Left ventricle myocardium inferior (tissue), 1 donor: Measurements from ENCODE around the gene GNLY. TPM values are rescaled to one million over a fixed set of nuclear protein-coding genes. Genes with fewer than 3 reads are reported as not detected.

ENCODE experiments used
- DNase-seq: peaks from one replicate; pipeline ENCODE4 v3.0.0-alpha.2; 2020
- H3K27ac ChIP-seq: fragments of 200-600 bp; replicated peaks from 2 replicates; pipeline ENCODE4 v1.8.0; 2021
- H3K27me3 ChIP-seq: fragments of 200-600 bp; 2 replicates; pipeline ENCODE4 v1.8.0; 2021; ENCODE audit warnings: low read depth
- H3K36me3 ChIP-seq: fragments of 200-600 bp; 2 replicates; pipeline ENCODE4 v1.8.0; 2021
- H3K4me1 ChIP-seq: fragments of 200-600 bp; 2 replicates; pipeline ENCODE4 v1.8.0; 2021
- H3K4me3 ChIP-seq: fragments of 200-600 bp; 2 replicates; pipeline ENCODE4 v1.8.0; 2021; ENCODE audit warnings: mild to moderate bottlenecking, moderate library complexity
- H3K9me3 ChIP-seq: fragments of 200-600 bp; replicated peaks from 2 replicates; pipeline ENCODE4 v1.8.0; 2021
- intact Hi-C: fragments of 100-400 bp; cut with micrococcal nuclease; formaldehyde crosslinking; loops from one replicate; pipeline ENCODE4 v1.11.0; 2022
- total RNA-seq: library from RNA; stranded (reverse); fragmentation: NEBNext Ultra II Directional; extraction: Animal tissue kit (Norgen Biotek cat#: 25700); gene quantifications from one replicate; pipeline ENCODE4 v1.2.1, GENCODE V29; 2021
- TF ChIP-seq, protein P1 (sequence below): fragments of 200-600 bp; IDR thresholded peaks from 2 replicates; pipeline ENCODE4 v1.8.0; 2021; ENCODE audit warnings: antibody characterized with exemption, mild to moderate bottlenecking, borderline replicate concordance
- donor health status: DM: no; HTN: yes; CAD: no; lungs with severe emphysema.

The GNLY gene
- total RNA-seq, 1 donor from 2014 or later: 1.5 TPM

GRCh38 chr2:85698880-85699254, 4.7 kb downstream of the GNLY start:
- Histone ChIP-seq H3K9me3 (no peaks in the 10 kb centered on the region), H3K27ac (no peak overlapping the region), H3K27me3 (no peaks in the 10 kb centered on the region), H3K36me3 (no peaks in the 10 kb centered on the region), H3K4me1 (no peaks in the 10 kb centered on the region), H3K4me3 (no peak overlapping the region)
- intact Hi-C loops: no loop called here
- no peak for DNase-seq
- TF ChIP-seq, protein P1, sequence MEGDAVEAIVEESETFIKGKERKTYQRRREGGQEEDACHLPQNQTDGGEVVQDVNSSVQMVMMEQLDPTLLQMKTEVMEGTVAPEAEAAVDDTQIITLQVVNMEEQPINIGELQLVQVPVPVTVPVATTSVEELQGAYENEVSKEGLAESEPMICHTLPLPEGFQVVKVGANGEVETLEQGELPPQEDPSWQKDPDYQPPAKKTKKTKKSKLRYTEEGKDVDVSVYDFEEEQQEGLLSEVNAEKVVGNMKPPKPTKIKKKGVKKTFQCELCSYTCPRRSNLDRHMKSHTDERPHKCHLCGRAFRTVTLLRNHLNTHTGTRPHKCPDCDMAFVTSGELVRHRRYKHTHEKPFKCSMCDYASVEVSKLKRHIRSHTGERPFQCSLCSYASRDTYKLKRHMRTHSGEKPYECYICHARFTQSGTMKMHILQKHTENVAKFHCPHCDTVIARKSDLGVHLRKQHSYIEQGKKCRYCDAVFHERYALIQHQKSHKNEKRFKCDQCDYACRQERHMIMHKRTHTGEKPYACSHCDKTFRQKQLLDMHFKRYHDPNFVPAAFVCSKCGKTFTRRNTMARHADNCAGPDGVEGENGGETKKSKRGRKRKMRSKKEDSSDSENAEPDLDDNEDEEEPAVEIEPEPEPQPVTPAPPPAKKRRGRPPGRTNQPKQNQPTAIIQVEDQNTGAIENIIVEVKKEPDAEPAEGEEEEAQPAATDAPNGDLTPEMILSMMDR: no peak

- Histone ChIP-seq H3K27me3 (no peaks in the 10 kb centered on the region), H3K27ac (no peak overlapping the region), H3K9me3 (no peaks in the 10 kb centered on the region), H3K4me3 (no peak overlapping the region), H3K36me3 (no peaks in the 10 kb centered on the region), H3K4me1 (no peaks in the 10 kb centered on the region)
- TF ChIP-seq, protein P1: no peak
- intact Hi-C loops: no loop called here
- no peak for DNase-seq
Observed at GRCh38 chr2:85699325-85699724, 5.2 kb downstream of the GNLY start.

- no peak for DNase-seq
- no peak overlapping the region for H3K4me3 ChIP-seq
- TF ChIP-seq, protein P1: no peak
- H3K27ac ChIP-seq: no peak overlapping the region
- no peaks in the 10 kb centered on the region for H3K9me3 ChIP-seq
- H3K27me3 ChIP-seq: no peaks in the 10 kb centered on the region
- no peaks in the 10 kb centered on the region for H3K36me3 ChIP-seq
- H3K4me1 ChIP-seq: peaks cover 20% of the 10 kb centered on the region
- intact Hi-C loops: loop anchor here (10.0 kb wide), 1 partner anchor 57 kb away; no protein-coding TSS in a partner anchor
Observed at GRCh38 chr2:85702172-85702571, 8.0 kb downstream of the GNLY start.

- intact Hi-C loops: loop anchor here (10.0 kb wide), 1 partner anchor 58 kb away; no protein-coding TSS in a partner anchor
- TF ChIP-seq, protein P1: no peak
Observed at GRCh38 chr2:85702800-85703199, 8.6 kb downstream of the GNLY start.

DNA sequence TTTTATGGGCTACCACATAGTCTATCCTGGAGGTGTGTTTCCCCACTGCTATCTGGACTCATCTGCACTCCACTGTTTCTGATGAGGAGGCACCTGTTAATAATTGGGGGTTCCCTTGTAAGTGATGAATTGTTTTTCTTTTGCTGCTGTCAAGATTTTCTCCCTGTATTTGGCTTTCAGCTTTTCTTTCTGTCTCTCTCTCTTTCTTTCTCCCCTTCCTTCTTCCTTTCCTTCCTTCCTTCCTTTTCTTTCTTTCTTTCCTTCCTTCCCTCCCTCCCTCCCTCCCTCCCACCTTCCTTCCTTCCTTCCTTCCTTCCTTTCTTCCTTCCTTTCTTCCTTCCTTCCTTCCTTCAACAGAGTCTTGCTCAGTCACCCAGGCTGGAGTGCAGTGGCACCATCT, 9.2 kb downstream of the GNLY start:
- no peak for DNase-seq
- H3K4me3 ChIP-seq: no peak overlapping the region
- no peak overlapping the region for H3K27ac ChIP-seq
- H3K4me1 ChIP-seq: peaks cover 31% of the 10 kb centered on the region
- no peaks in the 10 kb centered on the region for H3K9me3 ChIP-seq
- TF ChIP-seq, protein P1: no peak
- H3K36me3 ChIP-seq: no peaks in the 10 kb centered on the region
- intact Hi-C loops: loop anchor here (10.0 kb wide), 1 partner anchor 59 kb away; no protein-coding TSS in a partner anchor
- H3K27me3 ChIP-seq: no peaks in the 10 kb centered on the region

More at GRCh38 chr2:85702800-85703199, 8.6 kb downstream of the GNLY start:
- Histone ChIP-seq H3K27ac (no peak overlapping the region), H3K9me3 (no peaks in the 10 kb centered on the region), H3K36me3 (no peaks in the 10 kb centered on the region), H3K4me3 (no peak overlapping the region), H3K27me3 (no peaks in the 10 kb centered on the region), H3K4me1 (peaks cover 26% of the 10 kb centered on the region)
- DNase-seq: no peak

DNA sequence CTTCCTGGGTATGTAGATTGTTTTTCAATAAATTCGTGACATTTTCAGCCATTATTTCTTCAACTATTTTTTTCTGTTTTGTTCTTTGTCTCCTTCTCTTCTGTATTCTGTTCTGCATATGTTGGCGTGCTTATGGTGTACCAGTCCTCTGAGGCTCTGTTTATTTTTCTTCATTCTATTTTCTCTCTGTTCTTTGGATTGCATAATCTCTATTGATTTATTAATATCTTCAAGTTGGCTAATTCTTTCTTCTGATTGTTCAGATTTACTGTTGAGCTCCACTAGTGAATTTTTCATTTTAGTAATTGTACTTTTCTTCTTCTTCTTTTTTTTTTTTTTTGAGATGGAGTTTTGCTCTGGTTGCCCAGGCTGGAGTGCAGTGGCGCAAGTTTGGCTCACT, 9.9 kb downstream of the GNLY start:
- Histone ChIP-seq H3K27me3 (no peaks in the 10 kb centered on the region), H3K9me3 (no peaks in the 10 kb centered on the region), H3K4me3 (no peak overlapping the region), H3K4me1 (peaks cover 38% of the 10 kb centered on the region), H3K36me3 (no peaks in the 10 kb centered on the region), H3K27ac (no peak overlapping the region)
- DNase-seq: no peak
- TF ChIP-seq, protein P1: no peak
- intact Hi-C loops: loop anchor here (10.0 kb wide), 1 partner anchor 59 kb away; no protein-coding TSS in a partner anchor
